ENCODE results near the gene BAIAP3.

Gene BAIAP3

DNA sequence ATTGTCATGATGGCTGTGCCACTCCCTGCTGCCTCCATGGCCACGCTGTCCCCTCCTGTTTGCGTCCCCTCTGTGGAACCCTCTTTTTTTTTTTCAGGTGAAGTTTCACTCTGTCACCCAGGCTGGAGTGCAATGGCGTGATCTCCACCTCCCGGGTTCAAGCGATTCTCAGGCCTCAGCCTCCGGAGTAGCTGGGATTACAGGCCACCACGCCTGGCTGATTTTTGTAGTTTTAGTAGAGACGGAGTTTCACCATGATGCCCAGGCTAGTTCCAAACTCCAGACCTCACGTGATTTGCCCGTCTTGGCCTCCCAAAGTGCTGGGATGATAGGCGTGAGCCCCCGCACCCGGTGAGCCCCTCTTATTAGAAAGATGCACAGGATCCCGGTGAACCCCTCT, 35.0 kb upstream of the BAIAP3 start:
- DNase-seq (ENCODE audit: low read depth, low spot score): no peak
- H3K9ac ChIP-seq (ENCODE audit: insufficient read length): no peak overlapping the region
- TF ChIP-seq FOXP2 (optimal IDR thresholded peaks at IDR 0.05; ENCODE audit: control extremely low read depth, extremely low read length, insufficient read depth): no peak
- TF ChIP-seq POLR2AphosphoS5 (IDR thresholded peaks at IDR 0.05; ENCODE audit: borderline replicate concordance, low read depth, low read length): no peak
- TF ChIP-seq EZH2 (IDR thresholded peaks at IDR 0.05): no peak
- no peaks in the 10 kb centered on the region for H3K36me3 ChIP-seq (ENCODE audit: insufficient read depth, low read length)
- H3K9me3 ChIP-seq (ENCODE audit: low read depth, low read length): no peaks in the 10 kb centered on the region
- no peak overlapping the region for H3K4me3 ChIP-seq
- no peak overlapping the region for H3K27ac ChIP-seq

DNA sequence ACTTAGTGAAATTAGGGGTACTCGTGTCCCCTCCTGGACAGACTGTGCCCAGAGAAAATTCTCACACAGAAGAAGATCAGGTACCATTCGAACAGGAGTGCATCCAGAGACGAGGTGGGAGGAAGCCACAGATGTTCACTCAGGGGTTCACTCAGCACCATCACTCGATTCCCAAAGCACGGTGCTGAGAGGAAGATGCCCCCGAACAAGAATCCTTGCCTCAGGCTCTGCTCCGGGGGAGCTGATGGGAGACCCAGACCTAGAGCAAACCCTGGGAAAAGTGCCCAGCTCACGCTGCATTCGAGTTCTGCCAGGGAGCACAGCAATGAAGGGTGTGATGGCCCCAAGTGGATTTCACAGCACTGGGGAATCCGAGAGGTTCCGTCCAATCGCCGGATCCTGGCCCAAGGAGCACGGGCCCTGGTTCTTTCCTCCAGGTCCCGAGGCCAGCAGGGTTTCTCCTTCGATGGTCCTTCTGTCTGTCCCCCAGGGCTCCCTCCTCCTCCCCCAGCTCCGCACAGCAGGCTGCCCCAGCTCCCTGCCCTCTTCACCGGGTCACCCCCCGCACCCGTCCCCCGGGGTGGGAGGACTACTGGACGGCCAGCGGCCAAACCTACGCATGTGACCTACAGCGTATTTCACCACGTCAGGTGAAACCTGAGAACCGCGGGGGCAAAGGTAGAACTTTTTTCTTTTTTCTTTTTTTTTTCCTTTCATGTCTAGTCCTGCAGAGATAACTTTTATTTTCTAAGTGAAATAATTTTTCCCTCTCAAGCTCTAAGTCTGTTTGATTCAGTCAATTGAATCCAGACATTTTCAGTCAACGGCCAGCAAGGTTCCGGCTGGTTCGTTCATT, 34.2 kb upstream of the BAIAP3 start:
- H3K4me3 ChIP-seq: no peak overlapping the region
- no peaks in the 10 kb centered on the region for H3K36me3 ChIP-seq (ENCODE audit: insufficient read depth, low read length)
- no peak overlapping the region for H3K9ac ChIP-seq (ENCODE audit: insufficient read length)
- H3K9me3 ChIP-seq (ENCODE audit: low read depth, low read length): no peaks in the 10 kb centered on the region
- no peak for DNase-seq (ENCODE audit: low read depth, low spot score)
- TF ChIP-seq EZH2 (IDR thresholded peaks at IDR 0.05) (no peak), FOXP2 (optimal IDR thresholded peaks at IDR 0.05; ENCODE audit: control extremely low read depth, extremely low read length, insufficient read depth) (no peak), POLR2AphosphoS5 (IDR thresholded peaks at IDR 0.05; ENCODE audit: borderline replicate concordance, low read depth, low read length) (no peak)
- no peak overlapping the region for H3K27ac ChIP-seq

DNA sequence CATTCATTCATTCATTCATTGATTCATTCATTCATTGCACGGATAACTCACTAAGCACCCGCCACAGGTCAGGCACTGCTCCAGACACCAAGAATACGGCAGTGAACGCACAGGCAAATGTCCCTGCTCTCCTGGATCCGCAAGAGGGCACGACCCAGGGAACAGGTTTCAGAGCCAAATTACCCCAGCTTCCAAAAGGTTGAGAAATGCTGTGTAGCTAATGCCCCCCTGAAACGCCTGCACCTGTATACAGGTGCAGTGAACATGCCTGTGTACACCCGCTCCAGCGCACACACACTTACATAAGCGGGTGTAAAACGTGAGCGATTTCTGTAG, 33.6 kb upstream of the BAIAP3 start:
- TF ChIP-seq POLR2AphosphoS5 (IDR thresholded peaks at IDR 0.05; ENCODE audit: borderline replicate concordance, low read depth, low read length): no peak
- TF ChIP-seq EZH2 (IDR thresholded peaks at IDR 0.05): no peak
- no peak for TF ChIP-seq FOXP2 (optimal IDR thresholded peaks at IDR 0.05; ENCODE audit: control extremely low read depth, extremely low read length, insufficient read depth)
- DNase-seq (ENCODE audit: low read depth, low spot score): no peak
- Histone ChIP-seq H3K9ac (ENCODE audit: insufficient read length) (no peak overlapping the region), H3K36me3 (ENCODE audit: insufficient read depth, low read length) (no peaks in the 10 kb centered on the region), H3K27ac (no peak overlapping the region), H3K4me3 (no peak overlapping the region), H3K9me3 (ENCODE audit: low read depth, low read length) (no peaks in the 10 kb centered on the region)

DNA sequence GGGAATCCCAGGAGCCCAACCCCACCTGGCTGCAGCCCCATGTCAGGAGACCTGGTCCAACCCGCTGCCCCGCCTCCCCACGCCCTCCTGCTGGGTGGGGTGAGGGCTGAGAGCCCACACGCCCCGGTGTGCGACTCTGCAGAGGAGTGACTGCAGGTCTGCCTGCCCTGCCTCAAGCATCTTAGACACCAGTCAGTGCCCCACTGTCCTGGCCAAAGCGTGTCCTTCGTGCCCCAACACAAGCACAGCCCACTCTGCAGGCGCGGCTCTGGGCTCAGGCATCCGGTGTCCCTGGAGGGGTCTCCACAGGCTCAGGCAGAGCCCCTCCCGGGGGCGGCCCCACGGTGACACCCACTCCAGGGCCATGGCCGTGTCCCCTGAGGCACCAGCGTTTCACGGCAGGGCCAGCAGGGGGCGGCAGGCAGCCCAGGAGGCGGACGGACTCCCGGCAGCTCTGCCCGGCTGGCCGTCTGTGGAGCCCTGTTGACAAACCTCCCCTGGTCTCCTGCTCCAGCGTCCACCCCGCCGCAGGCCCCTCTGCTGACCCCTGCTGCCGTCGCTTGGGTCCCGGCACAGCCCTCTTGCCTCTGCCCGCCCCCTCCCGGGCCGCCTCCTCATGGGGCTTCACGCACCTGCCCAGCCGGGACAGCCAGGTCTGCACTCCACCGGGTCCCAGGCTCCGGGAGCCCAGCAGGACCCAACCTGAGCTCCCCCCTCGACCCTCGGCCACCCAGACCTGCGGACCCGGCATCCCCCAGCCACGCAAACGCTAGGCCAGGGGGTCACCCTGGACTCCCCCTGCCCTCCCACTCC, 32.6 kb upstream of the BAIAP3 start:
- DNase-seq (ENCODE audit: low read depth, low spot score): no peak
- H3K4me3 ChIP-seq: no peak overlapping the region
- H3K9me3 ChIP-seq (ENCODE audit: low read depth, low read length): no peaks in the 10 kb centered on the region
- no peaks in the 10 kb centered on the region for H3K36me3 ChIP-seq (ENCODE audit: insufficient read depth, low read length)
- H3K9ac ChIP-seq (ENCODE audit: insufficient read length): no peak overlapping the region
- TF ChIP-seq FOXP2 (optimal IDR thresholded peaks at IDR 0.05; ENCODE audit: control extremely low read depth, extremely low read length, insufficient read depth) (no peak), EZH2 (IDR thresholded peaks at IDR 0.05) (no peak), POLR2AphosphoS5 (IDR thresholded peaks at IDR 0.05; ENCODE audit: borderline replicate concordance, low read depth, low read length) (no peak)
- no peak overlapping the region for H3K27ac ChIP-seq

DNA sequence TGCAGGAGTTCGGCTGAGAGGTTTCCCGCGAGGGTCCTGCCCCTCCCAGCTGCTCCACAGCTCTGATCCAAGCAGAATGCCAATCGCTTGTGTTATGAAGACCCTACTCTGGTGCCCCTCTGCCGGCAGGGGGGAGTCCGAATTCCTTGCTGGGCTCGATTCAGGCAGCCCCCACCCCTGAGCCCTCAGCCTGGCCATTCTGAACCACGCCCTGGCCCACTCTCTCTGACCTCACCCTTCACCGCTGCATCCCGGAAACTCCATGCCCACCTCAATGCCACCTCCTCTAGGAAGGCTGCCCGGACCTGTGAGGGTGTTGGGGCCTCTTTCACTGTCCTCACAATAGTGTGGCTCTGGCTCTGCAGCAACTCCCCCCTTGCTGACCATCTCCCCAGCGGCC, 31.9 kb upstream of the BAIAP3 start:
- no peak overlapping the region for H3K9ac ChIP-seq (ENCODE audit: insufficient read length)
- H3K9me3 ChIP-seq (ENCODE audit: low read depth, low read length): no peaks in the 10 kb centered on the region
- H3K4me3 ChIP-seq: no peak overlapping the region
- TF ChIP-seq EZH2 (IDR thresholded peaks at IDR 0.05) (no peak), FOXP2 (optimal IDR thresholded peaks at IDR 0.05; ENCODE audit: control extremely low read depth, extremely low read length, insufficient read depth) (no peak), POLR2AphosphoS5 (IDR thresholded peaks at IDR 0.05; ENCODE audit: borderline replicate concordance, low read depth, low read length) (no peak)
- no peak for DNase-seq (ENCODE audit: low read depth, low spot score)
- H3K36me3 ChIP-seq (ENCODE audit: insufficient read depth, low read length): no peaks in the 10 kb centered on the region
- H3K27ac ChIP-seq: no peak overlapping the region

- TF ChIP-seq FOXP2 (optimal IDR thresholded peaks at IDR 0.05; ENCODE audit: control extremely low read depth, extremely low read length, insufficient read depth) (no peak), POLR2AphosphoS5 (IDR thresholded peaks at IDR 0.05; ENCODE audit: borderline replicate concordance, low read depth, low read length) (no peak), EZH2 (IDR thresholded peaks at IDR 0.05) (no peak)
- Histone ChIP-seq H3K9me3 (ENCODE audit: low read depth, low read length) (no peaks in the 10 kb centered on the region), H3K36me3 (ENCODE audit: insufficient read depth, low read length) (0 out of 2 replicates have a peak, but pooled peaks cover 4% of the 10 kb centered on the region), H3K4me3 (no peak overlapping the region), H3K27ac (no peak overlapping the region), H3K9ac (ENCODE audit: insufficient read length) (no peak overlapping the region)
- no peak for DNase-seq (ENCODE audit: low read depth, low spot score)
These were observed 27.6 kb upstream of the BAIAP3 start for GRCh38 chr16:1305823-1306222.

DNA sequence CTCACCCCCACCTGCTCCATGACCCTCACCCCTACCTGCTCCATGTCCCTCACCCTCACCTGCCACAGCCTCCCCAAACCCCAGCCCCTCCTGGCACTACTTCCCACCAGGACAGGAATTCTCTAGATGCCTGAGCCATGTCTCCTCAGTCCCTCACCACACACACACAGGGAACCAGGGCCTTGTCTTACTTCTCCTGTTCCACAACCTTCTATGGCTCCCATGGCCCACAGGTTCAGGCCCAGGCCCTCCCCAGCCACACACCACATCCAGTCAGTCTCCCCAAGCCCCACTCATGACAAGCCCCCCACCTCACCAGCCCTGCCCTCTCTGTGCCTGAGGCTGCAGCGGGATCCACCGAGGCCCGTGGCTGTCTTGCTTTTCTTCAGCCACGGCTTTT, 27.1 kb upstream of the BAIAP3 start:
- no peak overlapping the region for H3K9ac ChIP-seq (ENCODE audit: insufficient read length)
- TF ChIP-seq POLR2AphosphoS5 (IDR thresholded peaks at IDR 0.05; ENCODE audit: borderline replicate concordance, low read depth, low read length) (no peak), FOXP2 (optimal IDR thresholded peaks at IDR 0.05; ENCODE audit: control extremely low read depth, extremely low read length, insufficient read depth) (no peak), EZH2 (IDR thresholded peaks at IDR 0.05) (no peak)
- no peak overlapping the region for H3K4me3 ChIP-seq
- H3K36me3 ChIP-seq (ENCODE audit: insufficient read depth, low read length): 0 out of 2 replicates have a peak, but pooled peaks cover 4% of the 10 kb centered on the region
- no peak overlapping the region for H3K27ac ChIP-seq
- DNase-seq (ENCODE audit: low read depth, low spot score): no peak
- no peaks in the 10 kb centered on the region for H3K9me3 ChIP-seq (ENCODE audit: low read depth, low read length)

All from SK-N-MC (cell line).